ENCODE data around the gene PCDH10. TPM values are rescaled to one million over a fixed set of nuclear protein-coding genes. Genes with fewer than 3 reads are reported as not detected.

Gene PCDH10
- total and polyA plus RNA-seq, 2 donors from 2014 or later = 0.69 to 5.5 TPM

GRCh38 chr4:133186210-133186609 lies 37.1 kb downstream of the PCDH10 start:
- H3K4me3 ChIP-seq (ENCODE audit: low read length in 3 of 3) = no peak overlapping the region
- no peak for FAIRE-seq
- H3K36me3 ChIP-seq (ENCODE audit: control insufficient read depth in 2 of 3, insufficient read depth in 3 of 3, low read length in 3 of 3) = no peaks in the 10 kb centered on the region
- DNase-seq = no peak
- no peaks in the 10 kb centered on the region for H3K9me3 ChIP-seq (ENCODE audit: control insufficient read depth in 2 of 3, insufficient read depth in 1 of 3, low read length in 3 of 3)
- intact Hi-C loops (cut with DNase I) = no loop called here
- H3K4me1 ChIP-seq (ENCODE audit: control insufficient read depth in 2 of 3, insufficient read depth in 2 of 3, low read depth in 1 of 3, low read length in 3 of 3) = no peaks in the 10 kb centered on the region
- no peak overlapping the region for H3K9ac ChIP-seq (ENCODE audit: low read length in 3 of 3)
- H3K27me3 ChIP-seq (ENCODE audit: control insufficient read depth, insufficient read depth, low read length) = no peaks in the 10 kb centered on the region
- TF ChIP-seq CTCF (IDR thresholded peaks at IDR 0.05; ENCODE audit: borderline replicate concordance, extremely low read depth, insufficient read depth) = no peak
- H3K27ac ChIP-seq (ENCODE audit: low read depth in 2 of 2, low read length in 2 of 2) = no peak overlapping the region

GRCh38 chr4:133186845-133187244 lies 37.8 kb downstream of the PCDH10 start:
- no peak for TF ChIP-seq CTCF (IDR thresholded peaks at IDR 0.05; ENCODE audit: borderline replicate concordance, extremely low read depth, insufficient read depth)
- DNase-seq (no peak), FAIRE-seq (no peak)
- Histone ChIP-seq H3K4me1 (ENCODE audit: control insufficient read depth in 2 of 3, insufficient read depth in 2 of 3, low read depth in 1 of 3, low read length in 3 of 3) (no peaks in the 10 kb centered on the region), H3K9ac (ENCODE audit: low read length in 3 of 3) (no peak overlapping the region), H3K4me3 (ENCODE audit: low read length in 3 of 3) (no peak overlapping the region), H3K36me3 (ENCODE audit: control insufficient read depth in 2 of 3, insufficient read depth in 3 of 3, low read length in 3 of 3) (no peaks in the 10 kb centered on the region), H3K27ac (ENCODE audit: low read depth in 2 of 2, low read length in 2 of 2) (no peak overlapping the region), H3K9me3 (ENCODE audit: control insufficient read depth in 2 of 3, insufficient read depth in 1 of 3, low read length in 3 of 3) (no peaks in the 10 kb centered on the region), H3K27me3 (ENCODE audit: control insufficient read depth, insufficient read depth, low read length) (no peaks in the 10 kb centered on the region)
- intact Hi-C loops (cut with DNase I) = no loop called here

GRCh38 chr4:133188433-133189146 lies 39.5 kb downstream of the PCDH10 start:
- Histone ChIP-seq H3K9ac (ENCODE audit: low read length in 3 of 3) (no peak overlapping the region), H3K9me3 (ENCODE audit: control insufficient read depth in 2 of 3, insufficient read depth in 1 of 3, low read length in 3 of 3) (no peaks in the 10 kb centered on the region), H3K27ac (ENCODE audit: low read depth in 2 of 2, low read length in 2 of 2) (no peak overlapping the region), H3K36me3 (ENCODE audit: control insufficient read depth in 2 of 3, insufficient read depth in 3 of 3, low read length in 3 of 3) (no peaks in the 10 kb centered on the region), H3K4me1 (ENCODE audit: control insufficient read depth in 2 of 3, insufficient read depth in 2 of 3, low read depth in 1 of 3, low read length in 3 of 3) (no peaks in the 10 kb centered on the region), H3K27me3 (ENCODE audit: control insufficient read depth, insufficient read depth, low read length) (no peaks in the 10 kb centered on the region), H3K4me3 (ENCODE audit: low read length in 3 of 3) (no peak overlapping the region)
- intact Hi-C loops (cut with DNase I) = no loop called here
- FAIRE-seq (no peak), DNase-seq (no peak)
- TF ChIP-seq CTCF (IDR thresholded peaks at IDR 0.05; ENCODE audit: borderline replicate concordance, extremely low read depth, insufficient read depth) = no peak

GRCh38 chr4:133189147-133189517 lies 40.0 kb downstream of the PCDH10 start:
- intact Hi-C loops (cut with DNase I) = no loop called here

More at GRCh38 chr4:133189147-133189517, 40.0 kb downstream of the PCDH10 start:
- no peak for FAIRE-seq
- Histone ChIP-seq H3K9me3 (ENCODE audit: control insufficient read depth in 2 of 3, insufficient read depth in 1 of 3, low read length in 3 of 3) (no peaks in the 10 kb centered on the region), H3K4me1 (ENCODE audit: control insufficient read depth in 2 of 3, insufficient read depth in 2 of 3, low read depth in 1 of 3, low read length in 3 of 3) (no peaks in the 10 kb centered on the region), H3K9ac (ENCODE audit: low read length in 3 of 3) (no peak overlapping the region), H3K27me3 (ENCODE audit: control insufficient read depth, insufficient read depth, low read length) (no peaks in the 10 kb centered on the region), H3K27ac (ENCODE audit: low read depth in 2 of 2, low read length in 2 of 2) (no peak overlapping the region), H3K36me3 (ENCODE audit: control insufficient read depth in 2 of 3, insufficient read depth in 3 of 3, low read length in 3 of 3) (no peaks in the 10 kb centered on the region), H3K4me3 (ENCODE audit: low read length in 3 of 3) (no peak overlapping the region)
- no peak for TF ChIP-seq CTCF (IDR thresholded peaks at IDR 0.05; ENCODE audit: borderline replicate concordance, extremely low read depth, insufficient read depth)
- no peak for DNase-seq

Measured in kidney (tissue), 14 donors.